GM19239 (cell line): Measurements from ENCODE around the gene CLEC19A.
"Not testable (repeated sequence)": the region's sequence is repeated elsewhere in the genome, so short reads cannot be mapped to it uniquely, and the experiment has no call there.

Experiments
- DNase-seq: peaks from one replicate; pipeline ENCODE4 v3.0.0; 2011; ENCODE audit warnings: low spot score; ENCODE audit not compliant: insufficient read length
- FAIRE-seq: peaks from 2 replicates; lab custom pipeline; 2011; peaks lifted over from hg19 to GRCh38; lab: Jason Lieb, UNC

The CLEC19A gene

GRCh38 chr16:19315889-19316433, 30.4 kb downstream of the CLEC19A start:
- FAIRE-seq = no peak

GRCh38 chr16:19316846-19317245, 31.3 kb downstream of the CLEC19A start:
- FAIRE-seq (no peak), DNase-seq (no peak)

More at GRCh38 chr16:19315889-19316433, 30.4 kb downstream of the CLEC19A start:
- DNase-seq = no peak

- not testable (repeated sequence) for FAIRE-seq, DNase-seq
Measured at GRCh38 chr16:19321186-19321585, 35.7 kb downstream of the CLEC19A start.

GRCh38 chr16:19323596-19323995, 38.1 kb downstream of the CLEC19A start:
- FAIRE-seq (no peak), DNase-seq (no peak)

GRCh38 chr16:19328364-19328763, 42.8 kb downstream of the CLEC19A start:
- FAIRE-seq = no peak
- DNase-seq = no peak

- FAIRE-seq = no peak
- DNase-seq = no peak
Measured at GRCh38 chr16:19329932-19330331, 44.4 kb downstream of the CLEC19A start.

GRCh38 chr16:19330841-19331397, 45.4 kb downstream of the CLEC19A start:
- no peak for FAIRE-seq
- no peak for DNase-seq

- DNase-seq (no peak), FAIRE-seq (no peak)
Measured at GRCh38 chr16:19331794-19332193, 46.3 kb downstream of the CLEC19A start.

GRCh38 chr16:19338335-19338734, 52.8 kb downstream of the CLEC19A start:
- FAIRE-seq (no peak), DNase-seq (no peak)

GRCh38 chr16:19344224-19344801, 58.8 kb downstream of the CLEC19A start:
- no peak for FAIRE-seq

GRCh38 chr16:19344980-19345379, 59.4 kb downstream of the CLEC19A start:
- DNase-seq = no peak
- no peak for FAIRE-seq

More at GRCh38 chr16:19344224-19344801, 58.8 kb downstream of the CLEC19A start:
- no peak for DNase-seq

GRCh38 chr16:19346335-19346922, 60.9 kb downstream of the CLEC19A start:
- no peak for DNase-seq
- no peak for FAIRE-seq

- no peak for DNase-seq
- FAIRE-seq = no peak
Measured at GRCh38 chr16:19348125-19348524, 62.6 kb downstream of the CLEC19A start.

GRCh38 chr16:19348578-19349315, 63.2 kb downstream of the CLEC19A start:
- no peak for FAIRE-seq
- DNase-seq = no peak

GRCh38 chr16:19354371-19354770, 68.8 kb downstream of the CLEC19A start:
- DNase-seq (no peak), FAIRE-seq (no peak)

- FAIRE-seq = no peak
- DNase-seq = no peak
Measured at GRCh38 chr16:19356024-19356952, 70.8 kb downstream of the CLEC19A start.

GRCh38 chr16:19359556-19359955, 74.0 kb downstream of the CLEC19A start:
- DNase-seq (no peak), FAIRE-seq (no peak)
